GM23248 (cell line): Measurements from ENCODE around the gene KLHL40.

Experiments
- EZH2 ChIP-seq: fragments of 200-600 bp; sonication (generic); IDR thresholded peaks from 2 replicates; pipeline ENCODE4 v1.6.1; 2018; ENCODE audit warnings: antibody characterized with exemption, mild to moderate bottlenecking; ENCODE audit not compliant: insufficient read depth, poor library complexity, severe bottlenecking
- EZH2phosphoT487 ChIP-seq: fragments of 200-600 bp; sonication (generic); IDR thresholded peaks from 2 replicates; pipeline ENCODE4 v1.6.1; 2018; ENCODE audit warnings: antibody characterized with exemption, moderate library complexity, mild to moderate bottlenecking, low read depth; ENCODE audit not compliant: insufficient read depth

DNA sequence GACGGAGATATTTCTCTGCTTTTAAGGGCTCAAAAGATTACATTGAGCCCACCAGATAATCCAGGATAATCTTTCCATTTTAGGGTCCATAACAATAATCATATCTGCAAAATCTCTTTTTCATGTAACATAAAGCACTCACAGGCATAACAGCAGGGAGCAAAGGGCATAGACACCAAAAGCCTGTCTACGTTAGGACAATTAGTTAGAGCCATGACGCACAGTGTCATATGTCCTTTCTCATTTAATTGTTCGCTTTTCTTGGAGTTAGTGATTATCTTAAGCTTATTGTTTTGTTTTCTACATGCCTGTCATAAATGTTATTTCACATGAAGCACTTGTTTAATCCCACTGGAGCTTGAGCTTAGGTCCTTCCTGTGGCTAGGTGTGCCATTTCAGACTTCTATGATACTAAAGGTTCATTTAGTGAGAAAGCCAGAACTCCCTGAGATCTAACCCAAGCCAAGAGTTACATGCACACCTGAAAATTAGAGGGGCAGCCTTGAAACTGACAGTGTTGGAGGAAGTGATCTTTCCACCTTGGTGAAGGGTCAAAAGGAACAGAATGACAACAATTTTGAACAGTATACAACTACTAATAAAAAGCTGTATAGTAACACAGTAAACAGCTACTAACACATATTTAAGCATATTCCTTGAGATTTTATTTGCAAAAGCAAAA, 29.0 kb downstream of the KLHL40 start:
- TF ChIP-seq EZH2 (no peak), EZH2phosphoT487 (no peak)
